GM18517 (cell line): ENCODE measurements around the gene PEX26.
"Not testable (repeated sequence)": the region's sequence is repeated elsewhere in the genome, so short reads cannot be mapped to it uniquely, and the experiment has no call there.

Experiments
- ATAC-seq: cut with Tn5 transposase; IDR thresholded peaks from one replicate; pipeline ENCODE4 v1.9.1; 2021; ENCODE audit warnings: mild to moderate bottlenecking, moderate library complexity; ENCODE audit not compliant: unreplicated experiment

The PEX26 gene

DNA sequence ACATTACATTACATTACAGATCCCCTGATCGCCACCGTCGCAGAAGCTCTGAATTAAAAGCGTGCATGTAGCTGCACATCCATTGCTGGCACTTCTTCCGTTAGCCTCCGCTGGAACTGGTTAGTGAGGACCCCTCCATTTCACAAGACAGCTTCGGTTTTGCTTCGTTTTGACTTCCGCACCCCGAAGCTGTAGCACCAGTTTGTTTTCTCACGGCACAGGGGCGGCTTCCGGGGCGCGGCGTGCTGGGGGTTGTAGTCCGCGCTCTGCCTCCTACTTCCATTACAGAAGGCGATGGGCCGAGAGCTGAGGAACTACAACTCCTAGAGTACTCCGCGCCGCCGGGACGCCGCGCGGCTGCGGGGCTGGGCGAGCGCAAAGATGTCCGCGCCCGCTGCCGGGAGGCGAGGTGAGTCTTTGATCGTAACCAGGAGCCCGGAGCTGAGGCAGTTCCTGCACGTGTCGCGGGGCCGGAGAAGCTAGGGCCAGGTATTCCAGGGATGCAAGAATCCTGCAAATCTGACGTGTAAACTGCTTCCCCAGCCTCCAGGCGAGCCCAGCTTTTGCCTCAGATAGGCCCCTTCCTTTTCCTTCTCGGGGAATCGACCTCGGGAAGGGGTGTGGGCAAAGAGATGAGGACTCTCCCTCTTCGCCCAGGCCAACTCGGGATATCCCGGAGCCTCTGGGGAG lies at the start of gene PEX26:
Gene PEX26, plus strand, starts transcription at position 352 of the 690 bp plus-strand sequence. CDS start 387 bp downstream, outside the sequence.
- ATAC-seq, result peak; percentile 83

DNA sequence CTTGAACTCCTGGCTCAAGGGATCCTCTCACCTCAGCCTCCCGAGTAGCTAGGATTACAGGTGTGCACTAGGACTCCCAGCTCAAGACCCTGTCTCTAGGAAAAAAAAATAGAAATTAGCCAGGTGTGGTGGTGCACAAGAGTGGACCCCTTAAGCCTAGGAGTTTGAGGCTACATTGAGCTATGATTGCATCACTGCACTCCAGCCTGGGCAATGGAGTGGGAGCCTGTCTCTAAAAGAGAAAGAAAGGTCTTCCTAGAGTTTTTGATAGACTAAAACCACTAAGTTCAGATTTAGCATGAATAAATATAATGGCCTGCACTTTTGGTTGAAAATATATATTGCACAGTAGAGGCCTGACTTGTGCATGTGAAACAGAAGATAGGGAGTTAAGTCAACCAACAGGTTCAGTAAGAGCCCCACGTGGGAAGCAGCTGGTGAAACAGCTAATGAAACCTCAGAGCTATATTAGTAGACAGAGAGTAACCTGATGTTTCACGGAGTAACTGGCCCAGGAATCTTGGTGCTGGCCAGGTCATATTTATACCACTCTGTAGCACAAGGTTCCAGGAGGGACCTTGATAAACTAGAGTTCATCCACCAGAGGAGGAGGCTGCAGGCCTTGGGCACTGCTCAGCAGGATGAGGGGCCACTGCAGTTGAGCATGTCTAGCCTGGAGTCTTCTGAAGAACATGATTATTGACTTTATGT lies 48.8 kb upstream of the PEX26 start:
- peak; percentile 74 for ATAC-seq

DNA sequence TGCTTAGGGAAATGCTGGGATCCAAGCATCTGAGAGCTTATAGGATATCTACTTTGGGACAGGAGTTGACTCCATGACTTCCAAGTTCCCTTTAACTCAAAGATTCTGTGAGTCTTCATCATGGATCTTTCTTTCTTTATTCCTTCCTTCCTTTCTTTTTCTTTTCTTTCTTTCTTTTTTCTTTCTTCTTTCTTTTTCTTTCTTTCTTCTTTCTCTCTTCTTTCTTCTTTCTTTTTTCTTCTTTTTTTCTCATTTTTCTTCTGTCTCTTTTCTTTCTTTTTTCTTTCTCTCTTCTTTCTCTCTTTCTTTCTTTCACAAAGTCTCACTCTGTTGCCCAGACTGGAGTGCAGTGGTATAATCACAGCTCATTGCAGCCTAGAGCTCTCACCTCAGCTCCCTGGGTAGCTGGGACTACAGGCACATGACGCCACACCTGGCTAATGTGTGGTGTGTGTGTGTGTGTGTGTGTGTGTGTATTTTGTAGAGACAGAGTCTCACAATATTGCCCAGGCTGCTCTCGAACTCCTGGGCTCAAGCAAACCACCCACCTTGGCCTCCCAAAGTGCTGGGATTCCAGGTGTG lies 48.0 kb upstream of the PEX26 start:
- no peak for ATAC-seq

DNA sequence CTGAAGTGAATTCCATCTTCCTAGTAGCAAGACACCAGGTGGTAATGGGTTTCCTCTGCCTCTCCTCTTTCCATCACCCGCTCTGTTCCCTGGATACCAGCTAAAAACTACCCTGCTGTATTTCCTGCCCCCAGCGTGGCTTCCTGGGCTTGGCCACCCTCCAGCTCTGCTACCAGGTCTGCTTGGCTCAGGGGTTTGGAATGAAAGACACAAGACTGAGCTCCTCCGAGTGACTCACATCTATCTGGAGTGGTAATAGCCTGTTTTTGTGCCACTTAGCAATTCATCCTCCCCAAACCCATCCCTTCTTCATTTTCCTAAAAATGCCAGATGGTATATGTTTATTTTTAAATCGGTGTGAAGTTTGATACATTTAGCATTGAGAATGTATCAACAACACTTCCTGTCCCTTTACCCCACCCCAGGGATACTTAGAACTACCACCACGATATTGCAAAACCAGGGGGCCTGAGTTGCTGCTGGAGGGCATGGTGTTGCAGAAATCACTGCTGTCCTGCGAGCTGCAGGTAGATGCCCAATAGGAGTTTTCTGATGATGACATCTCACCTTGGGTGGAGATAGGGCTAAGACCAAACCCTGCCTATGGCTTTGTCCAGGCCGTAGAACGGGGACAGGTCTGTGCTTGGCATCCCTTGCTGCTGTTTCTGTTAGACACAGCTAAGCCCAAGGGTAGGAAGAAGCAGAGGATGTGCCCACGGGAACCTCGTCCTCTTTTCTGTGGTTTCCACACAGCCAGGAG lies 45.9 kb upstream of the PEX26 start:
- ATAC-seq, result no peak

DNA sequence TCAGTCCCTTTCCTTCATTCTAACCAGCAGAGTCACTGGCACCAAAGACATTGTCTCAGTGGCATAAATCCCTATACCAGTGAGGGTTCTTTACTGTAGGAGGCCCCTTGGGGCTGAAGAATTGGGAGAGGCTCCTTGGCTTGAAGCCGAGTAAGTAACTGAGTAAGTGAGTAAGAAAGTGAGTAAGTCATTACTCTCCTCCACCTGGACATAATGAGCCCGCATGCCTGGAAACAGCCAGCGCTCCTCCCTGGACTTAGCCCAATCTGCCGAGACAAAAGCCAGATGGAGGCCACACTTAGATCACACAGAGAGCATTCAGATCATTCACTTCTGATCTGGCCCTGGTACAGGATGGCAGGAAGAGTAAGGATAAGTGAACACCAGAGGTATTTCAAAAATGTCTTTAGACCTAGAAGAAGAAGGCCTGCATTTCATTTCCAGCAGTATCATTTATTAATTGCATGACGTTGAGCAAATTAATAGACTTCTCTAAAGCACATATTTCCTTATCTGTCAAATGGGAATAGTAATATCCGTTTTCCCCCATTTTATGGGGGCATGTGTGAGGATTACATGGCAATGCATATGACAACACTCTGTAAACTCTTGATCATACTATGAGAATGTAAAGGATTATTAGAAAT lies 45.2 kb upstream of the PEX26 start:
- ATAC-seq, result no peak

DNA sequence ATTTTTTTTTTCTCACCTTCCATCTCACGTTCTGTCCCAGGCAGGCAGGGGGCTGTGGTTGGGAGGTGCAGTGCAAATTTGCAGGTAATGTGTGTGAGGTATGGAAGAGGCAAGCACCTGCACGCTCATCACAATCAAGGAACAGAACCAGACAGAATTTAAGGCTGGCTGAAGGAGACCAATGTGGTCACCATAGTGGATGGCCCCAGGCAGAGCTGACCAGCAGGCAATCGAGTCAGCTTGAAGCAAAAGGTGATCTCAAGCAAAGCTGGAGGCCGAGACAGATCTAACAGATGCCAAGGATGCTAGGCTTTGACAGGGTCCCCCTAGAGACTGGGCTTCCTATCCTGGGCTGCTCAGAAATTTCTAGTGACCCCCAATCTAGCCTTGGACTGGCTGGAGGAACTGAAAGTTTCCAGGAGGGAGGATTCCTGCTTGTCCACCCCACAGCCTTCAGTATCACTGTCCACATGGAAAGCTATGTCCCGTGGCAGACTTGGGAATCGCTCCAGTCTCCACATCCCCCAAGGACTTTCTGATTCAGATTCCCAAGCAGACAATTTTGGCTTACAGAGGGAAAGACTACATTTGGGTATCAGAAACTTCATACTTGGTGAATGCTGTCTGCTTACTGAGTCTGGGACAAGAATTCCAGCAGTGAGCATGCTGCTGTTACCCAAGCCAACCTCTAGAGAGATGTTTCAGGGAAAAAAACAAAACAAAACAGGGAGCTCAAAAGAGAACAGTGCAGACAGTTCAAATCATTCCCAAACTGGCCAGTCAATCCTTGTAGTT lies 44.4 kb upstream of the PEX26 start:
- ATAC-seq, result no peak

DNA sequence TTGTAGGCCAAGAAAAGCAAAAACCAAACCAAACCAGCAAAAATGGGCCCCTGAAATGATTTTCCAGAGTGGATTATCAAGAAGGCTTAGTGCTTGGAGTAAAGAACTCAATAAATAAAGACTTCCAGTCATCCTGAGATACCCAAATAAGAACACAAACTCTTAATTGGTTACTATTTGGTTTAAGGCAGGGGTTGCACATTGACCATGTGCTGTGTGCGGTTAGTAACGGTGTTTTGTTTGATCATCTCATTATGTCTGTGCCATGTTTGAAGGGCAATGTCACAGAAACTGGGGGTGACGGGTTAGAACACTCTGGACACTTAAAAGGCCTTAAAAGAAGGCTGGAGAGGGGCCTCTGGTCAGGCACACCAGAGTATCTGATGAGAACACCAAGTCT lies 43.7 kb upstream of the PEX26 start:
- no peak for ATAC-seq

DNA sequence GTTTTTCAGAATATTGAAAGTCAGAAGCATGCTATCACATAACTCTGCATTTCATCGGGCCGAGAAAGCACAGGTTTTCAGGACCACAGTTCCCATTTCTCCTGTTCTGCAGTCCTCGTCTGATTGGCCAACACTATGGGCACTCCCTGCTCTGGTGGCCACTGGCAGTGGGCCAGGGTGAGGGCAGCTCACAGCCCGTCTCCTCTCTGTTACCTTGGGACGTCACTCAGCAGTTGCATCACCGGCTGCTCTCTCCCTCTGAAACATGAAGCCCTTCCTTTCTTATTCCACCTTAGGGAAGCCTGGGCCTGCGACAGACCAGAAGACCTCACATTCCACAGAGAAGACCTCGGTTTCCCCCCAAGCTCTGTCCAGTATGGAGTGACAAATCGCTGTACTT lies 42.0 kb upstream of the PEX26 start:
- ATAC-seq, result no peak

DNA sequence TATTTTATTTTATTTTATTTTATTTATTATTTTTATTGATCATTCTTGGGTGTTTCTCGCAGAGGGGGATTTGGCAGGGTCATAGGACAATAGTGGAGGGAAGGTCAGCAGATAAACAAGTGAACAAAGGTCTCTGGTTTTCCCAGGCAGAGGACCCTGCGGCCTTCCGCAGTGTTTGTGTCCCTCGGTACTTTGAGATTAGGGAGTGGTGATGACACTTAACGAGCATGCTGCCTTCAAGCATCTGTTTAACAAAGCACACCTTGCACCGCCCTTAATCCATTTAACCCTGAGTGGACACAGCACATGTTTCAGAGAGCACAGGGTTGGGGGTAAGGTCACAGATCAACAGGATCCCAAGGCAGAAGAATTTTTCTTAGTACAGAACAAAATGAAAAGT lies 36.9 kb upstream of the PEX26 start:
- ATAC-seq, result not testable (repeated sequence)

DNA sequence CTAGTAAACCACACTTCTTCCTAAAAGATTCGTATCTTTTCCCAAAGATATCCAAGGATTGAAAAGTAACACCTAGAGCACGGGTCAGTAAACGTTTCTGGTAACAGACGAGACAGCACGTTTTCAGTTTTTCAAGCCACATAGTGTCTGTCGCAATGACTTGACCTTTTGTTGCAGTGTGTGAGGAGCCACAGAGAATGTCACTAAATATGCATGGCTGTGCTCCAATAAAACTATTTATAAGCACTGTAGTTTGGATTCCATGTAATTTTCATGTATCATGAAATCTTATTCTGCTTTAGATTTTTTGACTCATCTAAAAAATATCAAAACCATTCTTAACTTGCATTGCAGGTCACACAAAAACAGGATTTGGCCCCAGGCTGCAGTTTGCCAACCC lies 35.1 kb upstream of the PEX26 start:
- ATAC-seq, result no peak

DNA sequence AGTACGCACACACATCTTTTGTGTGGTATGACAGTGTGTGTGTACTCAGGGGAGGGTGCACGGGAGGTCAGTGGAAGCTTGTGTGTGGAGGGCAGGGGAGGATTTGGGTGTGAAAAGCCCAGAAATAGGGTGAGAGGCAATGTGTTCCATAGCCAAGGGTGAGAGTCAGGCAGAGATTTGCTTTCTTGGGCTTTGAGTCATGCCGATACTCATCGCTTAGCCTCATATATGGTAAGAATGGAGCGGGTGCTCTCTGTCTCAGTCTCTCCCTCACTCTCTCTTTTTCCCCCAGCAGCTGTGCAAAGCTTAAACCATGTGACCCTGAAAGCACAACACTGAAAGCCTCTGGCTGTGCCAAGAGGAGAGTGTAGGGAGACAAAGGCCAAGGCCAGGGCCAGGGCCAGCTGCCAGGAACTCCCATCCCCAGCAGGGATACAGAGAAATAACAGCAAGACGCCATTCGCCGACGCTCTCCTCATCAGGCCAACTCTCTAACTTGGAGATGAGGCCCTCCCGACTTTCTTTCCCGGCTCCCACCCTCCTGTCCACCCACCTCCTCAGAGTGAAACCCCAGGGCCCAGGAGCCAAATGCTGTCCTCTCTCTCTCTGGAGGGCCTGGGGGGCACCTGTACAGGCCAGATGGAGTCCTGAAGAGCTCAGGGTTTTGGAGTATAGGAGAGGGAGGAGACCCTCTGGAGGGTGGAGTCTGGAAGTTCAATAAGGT lies 33.1 kb upstream of the PEX26 start:
- ATAC-seq, result no peak

DNA sequence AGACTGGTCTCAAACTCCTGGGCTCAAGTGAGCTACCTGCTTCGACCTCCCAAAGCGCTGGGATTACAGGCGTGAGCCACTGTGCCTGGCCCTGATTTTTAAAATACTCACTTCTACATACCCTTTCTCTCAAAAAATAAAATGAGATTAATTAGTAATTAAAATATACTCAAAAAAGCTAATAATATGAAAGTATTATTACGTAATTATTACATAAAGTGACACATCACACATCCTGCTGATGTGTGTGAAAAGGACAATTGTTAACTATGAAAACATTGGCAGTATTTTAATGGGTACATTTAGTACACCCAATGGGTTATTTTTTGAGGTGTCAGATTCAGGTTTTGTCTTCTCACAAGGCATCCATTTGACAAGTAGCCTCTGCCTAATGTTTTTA lies 32.0 kb upstream of the PEX26 start:
- no peak for ATAC-seq

DNA sequence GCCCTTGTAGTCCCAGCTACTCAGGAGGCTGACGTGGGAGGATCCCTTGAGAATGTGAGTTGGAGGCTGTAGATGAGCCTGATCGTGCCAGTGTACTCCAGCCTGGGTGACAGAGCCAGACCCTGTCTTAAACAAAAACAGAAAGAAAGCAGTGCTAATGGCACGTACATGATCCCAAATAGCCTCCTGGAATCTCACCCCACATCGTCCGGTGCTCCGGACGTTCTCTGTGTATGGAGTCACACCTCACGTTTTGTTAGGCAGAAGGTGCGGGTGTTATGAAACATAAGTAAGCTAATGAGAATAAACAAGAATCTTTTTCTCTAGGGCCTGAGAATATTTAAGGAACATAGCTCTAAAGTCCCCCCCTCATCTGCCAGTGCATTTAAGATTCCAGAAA lies 29.7 kb upstream of the PEX26 start:
- no peak for ATAC-seq

DNA sequence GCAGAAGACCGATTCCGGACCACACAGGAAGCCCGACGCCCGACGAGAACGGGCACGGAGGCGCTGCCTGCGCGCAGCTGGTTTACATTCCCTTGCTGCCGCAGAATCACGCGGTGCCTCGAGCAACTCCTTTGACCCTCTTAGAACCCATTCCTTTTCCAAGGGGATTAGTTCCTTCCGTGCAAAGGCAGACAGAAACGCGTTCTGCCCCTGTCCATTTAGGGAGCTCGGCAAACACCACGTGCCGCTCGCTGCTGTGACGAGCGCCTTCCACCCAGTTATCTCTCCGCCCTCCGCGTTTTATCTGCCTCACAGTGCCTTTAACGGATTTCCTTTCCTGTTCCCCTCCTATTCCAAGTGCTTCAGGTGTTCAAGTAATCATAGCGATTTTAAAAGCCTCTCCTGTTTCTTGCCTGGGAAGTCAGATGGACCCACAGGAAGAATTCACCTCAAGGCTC lies 29.3 kb upstream of the PEX26 start:
- no peak for ATAC-seq

DNA sequence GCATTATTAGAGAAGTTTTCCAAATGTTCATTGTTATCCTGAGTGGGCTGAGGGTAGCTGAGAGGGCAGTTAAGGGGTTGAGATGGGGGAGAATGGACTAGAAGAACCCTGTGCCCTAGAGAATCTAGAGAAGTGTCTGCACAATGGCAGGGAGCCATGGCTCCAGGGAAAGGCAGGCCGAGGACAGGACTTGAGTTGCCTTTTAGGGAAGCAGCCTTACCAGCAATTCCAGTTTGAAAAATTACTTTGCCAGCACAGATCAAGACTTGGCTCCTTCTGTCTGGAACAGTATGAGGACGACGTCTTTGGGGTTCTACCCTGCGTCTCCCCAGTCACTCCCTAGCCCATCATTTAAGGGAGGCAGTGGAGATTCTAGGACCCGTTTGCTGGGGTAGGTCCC lies 27.7 kb upstream of the PEX26 start:
- no peak for ATAC-seq

DNA sequence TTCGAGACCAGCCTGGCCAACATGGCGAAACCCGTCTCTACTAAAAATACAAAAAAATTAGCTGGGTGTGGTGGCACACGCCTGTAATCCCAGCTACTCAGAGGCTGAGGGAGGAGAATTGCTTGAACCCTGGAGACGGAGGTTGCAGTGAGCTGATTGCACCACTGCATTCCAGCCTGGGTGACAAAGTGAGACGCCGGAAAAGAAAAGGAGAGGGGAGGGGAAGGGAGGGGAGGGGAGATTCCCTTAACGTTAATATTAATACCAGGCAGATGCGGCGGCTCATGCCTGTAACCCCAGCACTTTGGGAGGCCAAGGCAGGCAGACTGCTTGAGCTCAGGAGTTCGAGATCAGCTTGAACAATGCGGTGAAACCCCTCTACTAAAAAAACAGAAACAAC lies 26.7 kb upstream of the PEX26 start:
- not testable (repeated sequence) for ATAC-seq

DNA sequence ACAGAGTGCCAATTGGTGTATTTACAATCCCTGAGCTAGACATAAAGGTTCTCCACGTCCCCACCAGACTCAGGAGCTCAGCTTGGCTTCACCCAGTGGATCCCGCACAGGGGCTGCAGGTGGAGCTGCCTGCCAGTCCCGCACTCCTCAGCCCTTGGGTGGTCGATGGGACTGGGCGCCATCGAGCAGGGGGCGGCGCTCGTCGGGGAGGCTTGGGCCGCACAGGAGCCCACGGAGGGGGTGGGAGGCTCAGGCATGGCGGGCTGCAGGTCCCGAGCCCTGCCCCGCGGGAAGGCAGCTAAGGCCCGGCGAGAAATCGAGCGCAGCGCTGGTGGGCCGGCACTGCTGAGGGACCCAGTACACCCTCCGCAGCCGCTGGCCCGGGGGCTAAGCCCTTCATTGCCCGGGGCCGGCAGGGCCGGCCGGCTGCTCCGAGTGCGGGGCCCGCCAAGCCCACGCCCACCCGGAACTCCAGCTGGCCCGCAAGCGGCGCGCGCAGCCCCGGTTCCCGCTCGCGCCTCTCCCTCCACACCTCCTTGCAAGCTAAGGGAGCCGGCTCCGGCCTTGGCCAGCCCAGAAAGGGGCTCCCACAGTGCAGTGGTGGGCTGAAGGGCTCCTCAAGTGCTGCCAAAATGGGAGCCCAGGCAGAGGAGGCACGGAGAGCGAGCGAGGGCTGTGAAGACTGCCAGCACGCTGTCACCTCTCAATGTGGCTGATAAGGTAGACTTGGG lies 24.4 kb upstream of the PEX26 start:
- ATAC-seq, result not testable (repeated sequence)

DNA sequence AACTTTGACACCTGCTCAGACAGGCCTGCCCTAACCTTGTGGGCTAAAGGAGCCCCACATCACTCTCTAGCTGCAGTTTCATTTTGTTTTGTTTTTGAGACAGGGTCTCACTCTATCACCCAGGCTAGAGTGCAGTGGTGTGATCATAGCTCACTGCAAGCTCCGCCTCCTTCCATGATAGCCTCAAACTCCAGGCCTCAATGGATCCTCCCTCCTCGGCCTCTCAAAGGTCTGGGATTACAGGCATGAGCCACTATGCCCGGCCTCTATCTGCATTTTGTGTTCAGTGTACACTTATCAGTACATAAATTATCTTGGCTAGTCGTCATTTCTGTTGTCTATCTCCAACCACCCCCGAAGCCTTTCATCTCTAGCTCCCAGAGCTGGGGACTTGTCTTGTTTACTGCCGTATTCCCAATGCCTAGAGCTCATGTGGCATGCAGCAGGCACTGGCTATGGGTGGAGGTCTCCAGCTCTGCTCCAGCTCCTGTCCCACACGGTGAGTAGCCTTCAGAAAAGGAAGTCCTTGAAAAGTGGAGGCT lies 22.1 kb upstream of the PEX26 start:
- ATAC-seq, result no peak
